GM12878 (cell line): ENCODE results near the gene RRBP1. TPM values are rescaled to one million over a fixed set of nuclear protein-coding genes. Genes with fewer than 3 reads are reported as not detected.

Source experiments
- ATF3 ChIP-seq: IDR thresholded peaks from 2 replicates; pipeline ENCODE4 v1.6.1; 2011; ENCODE audit warnings: low read depth, mild to moderate bottlenecking, low read length, moderate library complexity, borderline replicate concordance; ENCODE audit errors: extremely low read depth
- E2F4 ChIP-seq: IDR thresholded peaks from 2 replicates; pipeline ENCODE4 v1.6.1; 2012; ENCODE audit warnings: low read depth, low read length, improper control_type of control experiment
- LARP7 ChIP-seq: fragments of 450-650 bp; IDR thresholded peaks from 2 replicates; pipeline ENCODE4 v1.6.1; 2017; ENCODE audit warnings: mild to moderate bottlenecking
- POLR2AphosphoS5 ChIP-seq: IDR thresholded peaks from 2 replicates; pipeline ENCODE4 v1.6.1; 2011; ENCODE audit warnings: mild to moderate bottlenecking, low read length, inconsistent platforms
- ZBED1 ChIP-seq: IDR thresholded peaks from 2 replicates; pipeline ENCODE4 v1.6.1; 2016; ENCODE audit warnings: borderline replicate concordance
- polyA plus RNA-seq, 11 experiments: library from polyadenylated mRNA; depleted of rRNA in 4 of 11; unstranded in 6 of 11; stranded (reverse) in 5 of 11; fragments of >200 nt; fragmentation: Nextera tagmentation in 4 of 11; fragmentation: Illumina TruSeq in 1 of 11; extraction: Ambion mirVana in 4 of 11; extraction: Trizol in 1 of 11; gene quantifications; 1 replicate in 1 of 11; 2 replicates in 10 of 11; pipeline versions ENCODE4 v1.2.1 to v1.2.3, GENCODE V29; 2011 to 2016; ENCODE audit warnings: inconsistent platforms in 2 of 11, missing spikeins in 2 of 11, low read depth in 1 of 11
- total RNA-seq, 4 experiments: library from RNA; depleted of rRNA in 3 of 4; stranded (reverse); fragments of >200 nt in 3 of 4; fragmentation: Illumina TruSeq in 1 of 4; extraction: Trizol in 1 of 4; gene quantifications; 2 replicates each; pipeline versions ENCODE4 v1.2.1 to v1.2.3, GENCODE V29; 2013 to 2021
- TF ChIP-seq, protein P1 (sequence below): fragments of 450-650 bp; IDR thresholded peaks from 2 replicates; pipeline ENCODE4 v1.6.1; 2017; ENCODE audit warnings: borderline replicate concordance
- TF ChIP-seq, protein P2 (sequence below): fragments of 450-650 bp; formaldehyde crosslinking; IDR thresholded peaks from 2 replicates; pipeline ENCODE4 v1.4.0; 2020; ENCODE audit warnings: mild to moderate bottlenecking, moderate library complexity

Gene RRBP1
- total and polyA plus RNA-seq, 10 of the 15 experiments (the other 5 are each of a cell fraction or from before 2014, with no cell fraction given): 1.2 to 57.4 (median 24.6) TPM

DNA sequence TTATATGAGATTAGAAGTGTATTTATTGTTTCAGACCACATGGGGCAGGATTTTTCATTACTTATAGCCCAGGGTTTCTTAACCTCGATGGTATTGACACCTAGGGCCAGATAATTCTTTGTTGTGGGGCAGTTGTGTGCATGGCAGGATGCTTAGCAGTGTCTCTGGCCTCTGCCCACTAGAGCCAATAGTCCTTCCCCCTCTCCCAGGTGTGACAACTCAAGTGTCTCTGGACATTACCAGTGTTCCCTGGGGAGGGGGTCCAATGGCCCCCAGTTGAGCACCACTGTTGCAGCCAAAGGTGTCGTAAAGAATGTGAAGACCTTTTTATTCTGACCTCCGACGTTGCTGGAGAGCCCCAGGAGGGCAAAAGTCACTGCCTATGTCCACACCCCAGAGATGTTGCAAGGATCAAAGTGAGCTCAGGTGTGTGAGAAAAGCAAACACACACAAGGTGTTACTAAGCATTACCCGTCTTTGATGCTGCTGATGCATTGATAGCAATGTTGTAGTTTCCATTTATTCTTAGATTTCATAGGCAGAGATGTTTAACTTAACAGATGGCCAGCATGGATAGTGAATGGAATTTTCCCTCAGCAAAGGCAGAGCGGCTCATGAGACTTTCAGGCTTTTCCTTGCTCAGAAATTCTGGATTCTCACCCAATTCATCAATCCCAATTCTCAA lies 39.9 kb upstream of the RRBP1 start (continued):
- TF ChIP-seq, protein P1, sequence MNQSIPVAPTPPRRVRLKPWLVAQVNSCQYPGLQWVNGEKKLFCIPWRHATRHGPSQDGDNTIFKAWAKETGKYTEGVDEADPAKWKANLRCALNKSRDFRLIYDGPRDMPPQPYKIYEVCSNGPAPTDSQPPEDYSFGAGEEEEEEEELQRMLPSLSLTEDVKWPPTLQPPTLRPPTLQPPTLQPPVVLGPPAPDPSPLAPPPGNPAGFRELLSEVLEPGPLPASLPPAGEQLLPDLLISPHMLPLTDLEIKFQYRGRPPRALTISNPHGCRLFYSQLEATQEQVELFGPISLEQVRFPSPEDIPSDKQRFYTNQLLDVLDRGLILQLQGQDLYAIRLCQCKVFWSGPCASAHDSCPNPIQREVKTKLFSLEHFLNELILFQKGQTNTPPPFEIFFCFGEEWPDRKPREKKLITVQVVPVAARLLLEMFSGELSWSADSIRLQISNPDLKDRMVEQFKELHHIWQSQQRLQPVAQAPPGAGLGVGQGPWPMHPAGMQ: no peak
- TF ChIP-seq LARP7: no peak
- TF ChIP-seq, protein P2, sequence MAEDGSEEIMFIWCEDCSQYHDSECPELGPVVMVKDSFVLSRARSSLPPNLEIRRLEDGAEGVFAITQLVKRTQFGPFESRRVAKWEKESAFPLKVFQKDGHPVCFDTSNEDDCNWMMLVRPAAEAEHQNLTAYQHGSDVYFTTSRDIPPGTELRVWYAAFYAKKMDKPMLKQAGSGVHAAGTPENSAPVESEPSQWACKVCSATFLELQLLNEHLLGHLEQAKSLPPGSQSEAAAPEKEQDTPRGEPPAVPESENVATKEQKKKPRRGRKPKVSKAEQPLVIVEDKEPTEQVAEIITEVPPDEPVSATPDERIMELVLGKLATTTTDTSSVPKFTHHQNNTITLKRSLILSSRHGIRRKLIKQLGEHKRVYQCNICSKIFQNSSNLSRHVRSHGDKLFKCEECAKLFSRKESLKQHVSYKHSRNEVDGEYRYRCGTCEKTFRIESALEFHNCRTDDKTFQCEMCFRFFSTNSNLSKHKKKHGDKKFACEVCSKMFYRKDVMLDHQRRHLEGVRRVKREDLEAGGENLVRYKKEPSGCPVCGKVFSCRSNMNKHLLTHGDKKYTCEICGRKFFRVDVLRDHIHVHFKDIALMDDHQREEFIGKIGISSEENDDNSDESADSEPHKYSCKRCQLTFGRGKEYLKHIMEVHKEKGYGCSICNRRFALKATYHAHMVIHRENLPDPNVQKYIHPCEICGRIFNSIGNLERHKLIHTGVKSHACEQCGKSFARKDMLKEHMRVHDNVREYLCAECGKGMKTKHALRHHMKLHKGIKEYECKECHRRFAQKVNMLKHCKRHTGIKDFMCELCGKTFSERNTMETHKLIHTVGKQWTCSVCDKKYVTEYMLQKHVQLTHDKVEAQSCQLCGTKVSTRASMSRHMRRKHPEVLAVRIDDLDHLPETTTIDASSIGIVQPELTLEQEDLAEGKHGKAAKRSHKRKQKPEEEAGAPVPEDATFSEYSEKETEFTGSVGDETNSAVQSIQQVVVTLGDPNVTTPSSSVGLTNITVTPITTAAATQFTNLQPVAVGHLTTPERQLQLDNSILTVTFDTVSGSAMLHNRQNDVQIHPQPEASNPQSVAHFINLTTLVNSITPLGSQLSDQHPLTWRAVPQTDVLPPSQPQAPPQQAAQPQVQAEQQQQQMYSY (CRISPR knock-in tag): no peak
- TF ChIP-seq POLR2AphosphoS5: no peak
- no peak for TF ChIP-seq E2F4
- TF ChIP-seq ATF3: no peak
- no peak for TF ChIP-seq ZBED1
